H1 (cell line): Measurements from ENCODE around the gene CACNA1C. TPM values are rescaled to one million over a fixed set of nuclear protein-coding genes. Genes with fewer than 3 reads are reported as not detected.

ENCODE experiments used
- GTF2F1 ChIP-seq: IDR thresholded peaks from 2 replicates; pipeline ENCODE4 v1.6.1; 2012; ENCODE audit warnings: low read depth, low read length, improper control_type of control experiment, borderline replicate concordance
- JUND ChIP-seq: IDR thresholded peaks from 2 replicates; pipeline ENCODE4 v1.6.1; 2011; ENCODE audit warnings: mild to moderate bottlenecking, improper control_type of control experiment, low read length
- KDM4A ChIP-seq: IDR thresholded peaks from one replicate; pipeline ENCODE4 v1.7.1; 2012; ENCODE audit warnings: low read depth, mild to moderate bottlenecking, moderate library complexity, low read length, inconsistent platforms; ENCODE audit not compliant: severe bottlenecking
- NANOG ChIP-seq: IDR thresholded peaks from 2 replicates; pipeline ENCODE4 v1.6.1; 2011; ENCODE audit warnings: low read length, low read depth, mild to moderate bottlenecking, inconsistent platforms; ENCODE audit not compliant: insufficient read depth, poor library complexity, severe bottlenecking
- TCF12 ChIP-seq: IDR thresholded peaks from 2 replicates; pipeline ENCODE4 v1.6.1; 2011; ENCODE audit warnings: low read depth, mild to moderate bottlenecking, low read length
- TEAD4 ChIP-seq: IDR thresholded peaks from 2 replicates; pipeline ENCODE4 v1.6.1; 2012; ENCODE audit warnings: low read depth, low read length, inconsistent platforms, mixed read lengths
- polyA plus RNA-seq, 7 experiments: library from polyadenylated mRNA; depleted of rRNA in 3 of 7; stranded (reverse) in 5 of 7; unstranded in 2 of 7; fragments of >200 nt in 5 of 7; fragments of 200-250 nt in 2 of 7; gene quantifications; 1 replicate in 5 of 7; 2 replicates in 1 of 7; 4 replicates in 1 of 7; pipeline versions ENCODE4 v1.2.1 to v1.2.3, GENCODE V29; 2011 to 2013; ENCODE audit warnings: missing spikeins in 2 of 7, mixed read lengths in 2 of 7
- total RNA-seq: library from RNA; stranded (reverse); fragmentation: NEBNext Ultra II Directional; extraction: Animal tissue kit (Norgen Biotek cat#: 25700); gene quantifications from 2 replicates; pipeline ENCODE4 v1.2.1, GENCODE V29; 2021

The CACNA1C gene
- total and polyA plus RNA-seq, 2 of the 8 experiments (the other 6 are each of a cell fraction or from before 2014, with no cell fraction given), result 1.3 TPM

GRCh38 chr12:2115101-2115845 is 62.5 kb downstream of the CACNA1C start (continued):
- TF ChIP-seq TCF12, result no peak
- TF ChIP-seq JUND, result no peak
- TF ChIP-seq TEAD4, result no peak
- no peak for TF ChIP-seq GTF2F1
- TF ChIP-seq NANOG, result no peak
- no peak for TF ChIP-seq KDM4A
